SK-N-SH (cell line): ENCODE measurements around the gene ARL5A. TPM values are rescaled to one million over a fixed set of nuclear protein-coding genes. Genes with fewer than 3 reads are reported as not detected.

Source experiments
- CTCF ChIA-PET: fragments of 300-600, 350-600 bp; formaldehyde crosslinking; extraction: SDS; loops from one replicate; lab custom pipeline; 2021; lab: Yijun Ruan, JAX
- POLR2A ChIA-PET: fragments of 350-600 bp; sonication (Branson Sonifier 250); formaldehyde crosslinking; extraction: SDS; loops from one replicate; lab custom pipeline; 2020; ENCODE audit warnings: antibody characterized with exemption, inconsistent platforms; lab: Yijun Ruan, JAX
- DNase-seq: peaks from one replicate; pipeline ENCODE4 v3.0.0; 2012
- H2AFZ ChIP-seq: fragments of 200-600 bp; sonication (generic); 2 replicates; pipeline ENCODE4 v1.8.1; 2016; ENCODE audit warnings: antibody characterized with exemption, mild to moderate bottlenecking, low read depth
- H3F3A ChIP-seq: fragments of 200-600 bp; sonication (generic); replicated peaks from 2 replicates; pipeline ENCODE3; 2016; ENCODE audit warnings: antibody characterized with exemption, mild to moderate bottlenecking; ENCODE audit not compliant: insufficient read depth
- H3K27ac ChIP-seq, 2 experiments: fragments of 200-500 bp in 1 of 2; fragments of 200-600 bp in 1 of 2; sonication (Bioruptor generic) in 1 of 2; sonication (generic), shearing (Covaris generic) in 1 of 2; 2 replicates each; pipeline versions ENCODE4 v1.5.1 to v1.6.1; 2014 to 2016; ENCODE audit warnings: low read depth in 2 of 2, inconsistent platforms in 1 of 2, low read length in 1 of 2, mild to moderate bottlenecking in 1 of 2, mixed read lengths in 1 of 2
- H3K27me3 ChIP-seq: fragments of 200-600 bp; sonication (generic), shearing (Covaris generic); 2 replicates; pipeline ENCODE4 v1.6.1; 2016; ENCODE audit warnings: mixed run types; ENCODE audit not compliant: insufficient read depth
- H3K36me3 ChIP-seq, 2 experiments: fragments of 200-500 bp in 1 of 2; fragments of 200-600 bp in 1 of 2; sonication (Bioruptor generic) in 1 of 2; sonication (generic) in 1 of 2; replicated peaks in 1 of 2; 2 replicates each; pipeline versions ENCODE3 to v1.5.1; 2014 to 2016; ENCODE audit warnings: low read length in 1 of 2, mild to moderate bottlenecking in 1 of 2; ENCODE audit not compliant: insufficient read depth in 2 of 2, control insufficient read depth in 1 of 2
- H3K4me1 ChIP-seq, 2 experiments: fragments of 200-500 bp in 1 of 2; fragments of 200-600 bp in 1 of 2; sonication (Bioruptor generic) in 1 of 2; sonication (generic), shearing (Covaris generic) in 1 of 2; 2 replicates each; pipeline versions ENCODE4 v1.5.1 to v1.6.1; 2014 to 2016; ENCODE audit warnings: low read depth in 1 of 2, low read length in 1 of 2, mixed run types in 1 of 2; ENCODE audit not compliant: insufficient read depth in 2 of 2, control insufficient read depth in 1 of 2
- H3K4me2 ChIP-seq: fragments of 200-600 bp; sonication (generic), shearing (Covaris generic); 2 replicates; pipeline ENCODE4 v1.6.1; 2017; ENCODE audit warnings: mixed run types
- H3K4me3 ChIP-seq, 2 experiments: fragments of 200-500 bp in 1 of 2; fragments of 200-600 bp in 1 of 2; sonication (Bioruptor generic) in 1 of 2; sonication (generic), shearing (Covaris generic) in 1 of 2; 2 replicates each; pipeline versions ENCODE4 v1.5.1 to v1.8.1; 2014 to 2016; ENCODE audit warnings: low read depth in 2 of 2, inconsistent platforms in 1 of 2, low read length in 1 of 2, mild to moderate bottlenecking in 1 of 2, mixed read lengths in 1 of 2, moderate library complexity in 1 of 2
- H3K79me2 ChIP-seq: fragments of 200-600 bp; sonication (generic); 2 replicates; pipeline ENCODE4 v1.8.1; 2017; ENCODE audit warnings: mild to moderate bottlenecking; ENCODE audit not compliant: insufficient read depth
- H3K9ac ChIP-seq: fragments of 200-600 bp; sonication (generic); 2 replicates; pipeline ENCODE4 v1.6.1; 2017; ENCODE audit warnings: mixed run types
- H3K9me2 ChIP-seq: fragments of 200-600 bp; sonication (generic); 2 replicates; pipeline ENCODE4 v1.6.1; 2017; ENCODE audit warnings: mixed run types
- H3K9me3 ChIP-seq: fragments of 200-600 bp; sonication (generic); 2 replicates; pipeline ENCODE4 v1.6.1; 2017; ENCODE audit warnings: mixed run types, mild to moderate bottlenecking, moderate library complexity
- H4K20me1 ChIP-seq: fragments of 200-600 bp; sonication (generic); 2 replicates; pipeline ENCODE4 v1.6.1; 2017; ENCODE audit warnings: mild to moderate bottlenecking, mixed run types; ENCODE audit not compliant: insufficient read depth
- CHD2 ChIP-seq: fragments of 150-350 bp; IDR thresholded peaks from 2 replicates; pipeline ENCODE4 v1.6.1; 2018; ENCODE audit warnings: low read length; ENCODE audit not compliant: partially characterized antibody
- ELF1 ChIP-seq: IDR thresholded peaks from 2 replicates; pipeline ENCODE4 v1.4.0; 2012
- EZH2phosphoT487 ChIP-seq: fragments of 200-600 bp; sonication (generic); IDR thresholded peaks from 2 replicates; pipeline ENCODE4 v1.6.1; 2017; ENCODE audit warnings: low read depth, mixed run types, mild to moderate bottlenecking, antibody characterized with exemption, moderate library complexity, borderline replicate concordance
- FOSL2 ChIP-seq: IDR thresholded peaks from 2 replicates; pipeline ENCODE4 v1.4.0; 2012; ENCODE audit warnings: low read depth, mild to moderate bottlenecking, moderate library complexity, borderline replicate concordance
- GABPA ChIP-seq: IDR thresholded peaks from 2 replicates; pipeline ENCODE4 v1.4.0; 2012; ENCODE audit warnings: low read depth, mild to moderate bottlenecking
- GATA2 ChIP-seq: sonication (generic); formaldehyde crosslinking; IDR thresholded peaks from 2 replicates; pipeline ENCODE4 v1.5.0; 2020; ENCODE audit warnings: mild to moderate bottlenecking, missing genetic modification reagents
- JUND ChIP-seq: IDR thresholded peaks from 2 replicates; pipeline ENCODE4 v1.4.0; 2012
- MEF2A ChIP-seq: IDR thresholded peaks from 2 replicates; pipeline ENCODE4 v1.4.0; 2012; ENCODE audit warnings: low read depth, borderline replicate concordance
- RAD21 ChIP-seq: IDR thresholded peaks from 2 replicates; pipeline ENCODE4 v1.6.1; 2012; ENCODE audit warnings: mild to moderate bottlenecking, low read length
- RFX5 ChIP-seq: IDR thresholded peaks from 2 replicates; pipeline ENCODE4 v1.6.1; 2012; ENCODE audit warnings: mild to moderate bottlenecking, improper control_type of control experiment, low read length
- RXRA ChIP-seq: IDR thresholded peaks from 2 replicates; pipeline ENCODE4 v1.4.0; 2012; ENCODE audit warnings: low read depth, mild to moderate bottlenecking, borderline replicate concordance
- SMC3 ChIP-seq: IDR thresholded peaks from 2 replicates; pipeline ENCODE4 v1.6.1; 2012; ENCODE audit warnings: low read depth, low read length, improper control_type of control experiment
- TAF1 ChIP-seq: IDR thresholded peaks from 2 replicates; pipeline ENCODE4 v1.6.1; 2012; ENCODE audit warnings: low read depth, mild to moderate bottlenecking, low read length, moderate library complexity, borderline replicate concordance
- TCF12 ChIP-seq: IDR thresholded peaks from 2 replicates; pipeline ENCODE4 v1.4.0; 2012
- WGBS: methylation state at CpG from one replicate; pipeline ENCODE4 v1.1.6; 2017; ENCODE audit warnings: low lambda C conversion rate; 5-methylcytosine and 5-hydroxymethylcytosine counted together
- polyA plus RNA-seq, 3 experiments: library from polyadenylated mRNA; depleted of rRNA; stranded (reverse); fragments of >200 nt; gene quantifications; 2 replicates each; pipeline ENCODE4 v1.2.3, GENCODE V29; 2012
- TF ChIP-seq, protein P1 (sequence below): IDR thresholded peaks from 2 replicates; pipeline ENCODE4 v1.4.0; 2012; ENCODE audit warnings: low read depth, borderline replicate concordance
- TF ChIP-seq, protein P2 (sequence below): IDR thresholded peaks from 2 replicates; pipeline ENCODE4 v1.6.1; 2012; ENCODE audit warnings: mild to moderate bottlenecking, low read depth, low read length, moderate library complexity
- TF ChIP-seq, protein P3 (sequence below): fragments of 200-600 bp; sonication (generic); IDR thresholded peaks from 2 replicates; pipeline ENCODE4 v1.6.1; 2017; ENCODE audit warnings: antibody characterized with exemption, mild to moderate bottlenecking, moderate library complexity

The ARL5A gene
- polyA plus RNA-seq, 1 of the 3 experiments (the other 2 are of a cell fraction): 8.2 TPM

DNA sequence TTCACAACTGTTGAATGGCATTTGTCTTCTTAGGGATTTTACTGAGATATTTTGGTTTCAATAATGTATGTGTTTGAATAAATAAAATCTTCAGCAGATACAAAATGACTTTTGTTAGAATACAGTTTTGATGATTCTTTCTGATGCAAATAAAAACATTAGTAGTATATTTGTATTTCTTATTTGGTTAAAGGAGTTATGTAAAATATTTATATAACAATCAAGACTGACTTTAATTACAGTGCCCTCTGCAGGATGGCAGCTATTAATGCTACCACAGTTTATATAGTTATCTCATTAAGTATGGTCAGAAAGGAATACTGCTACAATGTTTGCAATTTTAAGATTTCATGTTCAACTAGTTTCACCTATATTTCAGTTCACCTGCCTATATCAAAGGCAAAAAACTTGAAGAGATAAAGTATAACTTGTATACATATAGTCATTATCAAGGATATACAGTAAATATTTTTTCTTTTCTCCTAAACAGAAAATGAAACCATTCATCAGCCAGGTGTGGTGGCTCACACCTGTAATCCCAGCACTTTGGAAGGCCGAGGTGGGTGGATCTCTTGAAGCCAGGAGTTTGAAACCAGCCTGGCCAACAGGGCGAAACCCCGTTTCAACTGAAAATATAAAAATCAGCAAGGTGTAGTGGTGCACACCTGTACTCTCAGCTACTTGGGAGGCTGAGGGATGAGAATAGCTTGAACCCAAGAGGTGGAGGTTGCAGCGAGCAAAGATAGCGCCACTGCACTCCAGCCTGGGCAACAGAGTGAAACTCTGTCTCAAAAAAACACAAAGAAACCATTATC lies 19.8 kb downstream of the ARL5A start:
- H4K20me1 ChIP-seq: no peaks in the 10 kb centered on the region
- no peaks in the 10 kb centered on the region for H3K4me1 ChIP-seq
- TF ChIP-seq, protein P1, sequence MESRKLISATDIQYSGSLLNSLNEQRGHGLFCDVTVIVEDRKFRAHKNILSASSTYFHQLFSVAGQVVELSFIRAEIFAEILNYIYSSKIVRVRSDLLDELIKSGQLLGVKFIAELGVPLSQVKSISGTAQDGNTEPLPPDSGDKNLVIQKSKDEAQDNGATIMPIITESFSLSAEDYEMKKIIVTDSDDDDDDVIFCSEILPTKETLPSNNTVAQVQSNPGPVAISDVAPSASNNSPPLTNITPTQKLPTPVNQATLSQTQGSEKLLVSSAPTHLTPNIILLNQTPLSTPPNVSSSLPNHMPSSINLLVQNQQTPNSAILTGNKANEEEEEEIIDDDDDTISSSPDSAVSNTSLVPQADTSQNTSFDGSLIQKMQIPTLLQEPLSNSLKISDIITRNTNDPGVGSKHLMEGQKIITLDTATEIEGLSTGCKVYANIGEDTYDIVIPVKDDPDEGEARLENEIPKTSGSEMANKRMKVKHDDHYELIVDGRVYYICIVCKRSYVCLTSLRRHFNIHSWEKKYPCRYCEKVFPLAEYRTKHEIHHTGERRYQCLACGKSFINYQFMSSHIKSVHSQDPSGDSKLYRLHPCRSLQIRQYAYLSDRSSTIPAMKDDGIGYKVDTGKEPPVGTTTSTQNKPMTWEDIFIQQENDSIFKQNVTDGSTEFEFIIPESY: no peak
- TF ChIP-seq JUND (no peak), FOSL2 (no peak), EZH2phosphoT487 (no peak), ELF1 (no peak), SMC3 (0 out of 2 replicates have a peak, but pooled peaks have one; percentile 16), TAF1 (no peak), GATA2 (CRISPR knock-in tag) (no peak), TCF12 (no peak), RFX5 (no peak), GABPA (no peak), RAD21 (peak; percentile 51), MEF2A (no peak), CHD2 (no peak), RXRA (no peak)
- TF ChIP-seq, protein P2, sequence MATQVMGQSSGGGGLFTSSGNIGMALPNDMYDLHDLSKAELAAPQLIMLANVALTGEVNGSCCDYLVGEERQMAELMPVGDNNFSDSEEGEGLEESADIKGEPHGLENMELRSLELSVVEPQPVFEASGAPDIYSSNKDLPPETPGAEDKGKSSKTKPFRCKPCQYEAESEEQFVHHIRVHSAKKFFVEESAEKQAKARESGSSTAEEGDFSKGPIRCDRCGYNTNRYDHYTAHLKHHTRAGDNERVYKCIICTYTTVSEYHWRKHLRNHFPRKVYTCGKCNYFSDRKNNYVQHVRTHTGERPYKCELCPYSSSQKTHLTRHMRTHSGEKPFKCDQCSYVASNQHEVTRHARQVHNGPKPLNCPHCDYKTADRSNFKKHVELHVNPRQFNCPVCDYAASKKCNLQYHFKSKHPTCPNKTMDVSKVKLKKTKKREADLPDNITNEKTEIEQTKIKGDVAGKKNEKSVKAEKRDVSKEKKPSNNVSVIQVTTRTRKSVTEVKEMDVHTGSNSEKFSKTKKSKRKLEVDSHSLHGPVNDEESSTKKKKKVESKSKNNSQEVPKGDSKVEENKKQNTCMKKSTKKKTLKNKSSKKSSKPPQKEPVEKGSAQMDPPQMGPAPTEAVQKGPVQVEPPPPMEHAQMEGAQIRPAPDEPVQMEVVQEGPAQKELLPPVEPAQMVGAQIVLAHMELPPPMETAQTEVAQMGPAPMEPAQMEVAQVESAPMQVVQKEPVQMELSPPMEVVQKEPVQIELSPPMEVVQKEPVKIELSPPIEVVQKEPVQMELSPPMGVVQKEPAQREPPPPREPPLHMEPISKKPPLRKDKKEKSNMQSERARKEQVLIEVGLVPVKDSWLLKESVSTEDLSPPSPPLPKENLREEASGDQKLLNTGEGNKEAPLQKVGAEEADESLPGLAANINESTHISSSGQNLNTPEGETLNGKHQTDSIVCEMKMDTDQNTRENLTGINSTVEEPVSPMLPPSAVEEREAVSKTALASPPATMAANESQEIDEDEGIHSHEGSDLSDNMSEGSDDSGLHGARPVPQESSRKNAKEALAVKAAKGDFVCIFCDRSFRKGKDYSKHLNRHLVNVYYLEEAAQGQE: no peak
- TF ChIP-seq, protein P3, sequence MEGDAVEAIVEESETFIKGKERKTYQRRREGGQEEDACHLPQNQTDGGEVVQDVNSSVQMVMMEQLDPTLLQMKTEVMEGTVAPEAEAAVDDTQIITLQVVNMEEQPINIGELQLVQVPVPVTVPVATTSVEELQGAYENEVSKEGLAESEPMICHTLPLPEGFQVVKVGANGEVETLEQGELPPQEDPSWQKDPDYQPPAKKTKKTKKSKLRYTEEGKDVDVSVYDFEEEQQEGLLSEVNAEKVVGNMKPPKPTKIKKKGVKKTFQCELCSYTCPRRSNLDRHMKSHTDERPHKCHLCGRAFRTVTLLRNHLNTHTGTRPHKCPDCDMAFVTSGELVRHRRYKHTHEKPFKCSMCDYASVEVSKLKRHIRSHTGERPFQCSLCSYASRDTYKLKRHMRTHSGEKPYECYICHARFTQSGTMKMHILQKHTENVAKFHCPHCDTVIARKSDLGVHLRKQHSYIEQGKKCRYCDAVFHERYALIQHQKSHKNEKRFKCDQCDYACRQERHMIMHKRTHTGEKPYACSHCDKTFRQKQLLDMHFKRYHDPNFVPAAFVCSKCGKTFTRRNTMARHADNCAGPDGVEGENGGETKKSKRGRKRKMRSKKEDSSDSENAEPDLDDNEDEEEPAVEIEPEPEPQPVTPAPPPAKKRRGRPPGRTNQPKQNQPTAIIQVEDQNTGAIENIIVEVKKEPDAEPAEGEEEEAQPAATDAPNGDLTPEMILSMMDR: peak; percentile 86
- peaks cover 71 to 74% of the 10 kb centered on the region in 2 experiments for H3K36me3 ChIP-seq
- no peaks in the 10 kb centered on the region for H3K27me3 ChIP-seq
- H3K4me2 ChIP-seq: no peak overlapping the region
- no peaks in the 10 kb centered on the region for H3K9me2 ChIP-seq
- DNase-seq: peak; percentile 35
- H3K9me3 ChIP-seq: no peaks in the 10 kb centered on the region
- H3F3A ChIP-seq: peaks cover 7% of the 10 kb centered on the region
- POLR2A ChIA-PET: no interaction called here
- H3K79me2 ChIP-seq: peaks cover 6% of the 10 kb centered on the region; the same call in 1 of the 2 replicates
- H2AFZ ChIP-seq: no peak overlapping the region
- CTCF ChIA-PET: interaction anchor here (1.0 kb wide), 2 partner anchors 8 to 16 kb away, joined by 4 read pairs; no protein-coding TSS in a partner anchor
- H3K4me3 ChIP-seq: no peak overlapping the region
- H3K27ac ChIP-seq: no peak overlapping the region
- H3K9ac ChIP-seq: no peak overlapping the region
- WGBS: 85% methylated on average over 5 of the region's 5 CpGs
